ENCODE data around the gene EML1.

Gene EML1

GRCh38 chr14:99824776-99825175 is 31.6 kb downstream of the EML1 start:
- no peak for DNase-seq (ENCODE audit: low spot score)

GRCh38 chr14:99829450-99829849 is 36.2 kb downstream of the EML1 start:
- DNase-seq (ENCODE audit: low spot score) = no peak

- no peak for DNase-seq (ENCODE audit: low spot score)
These were observed 38.1 kb downstream of the EML1 start for GRCh38 chr14:99831303-99831702.

- DNase-seq (ENCODE audit: low spot score) = no peak
These were observed 38.9 kb downstream of the EML1 start for GRCh38 chr14:99831903-99832685.

GRCh38 chr14:99837822-99838221 is 44.6 kb downstream of the EML1 start:
- no peak for DNase-seq (ENCODE audit: low spot score)

GRCh38 chr14:99838639-99839134 is 45.5 kb downstream of the EML1 start:
- DNase-seq (ENCODE audit: low spot score) = no peak

- DNase-seq (ENCODE audit: low spot score) = no peak
These were observed 46.5 kb downstream of the EML1 start for GRCh38 chr14:99839696-99840095.

GRCh38 chr14:99840265-99840664 is 47.1 kb downstream of the EML1 start:
- DNase-seq (ENCODE audit: low spot score) = no peak

GRCh38 chr14:99840774-99841305 is 47.6 kb downstream of the EML1 start:
- no peak for DNase-seq (ENCODE audit: low spot score)

- DNase-seq (ENCODE audit: low spot score) = no peak
These were observed 48.3 kb downstream of the EML1 start for GRCh38 chr14:99841436-99842071.

GRCh38 chr14:99842141-99842540 is 48.9 kb downstream of the EML1 start:
- DNase-seq (ENCODE audit: low spot score) = no peak

GRCh38 chr14:99846808-99847207 is 53.6 kb downstream of the EML1 start:
- no peak for DNase-seq (ENCODE audit: low spot score)

- no peak for DNase-seq (ENCODE audit: low spot score)
These were observed 57.5 kb downstream of the EML1 start for GRCh38 chr14:99850709-99851108.

- DNase-seq (ENCODE audit: low spot score) = no peak
These were observed 59.4 kb downstream of the EML1 start for GRCh38 chr14:99852578-99852977.

GRCh38 chr14:99853206-99853605 is 60.0 kb downstream of the EML1 start:
- no peak for DNase-seq (ENCODE audit: low spot score)

GRCh38 chr14:99854831-99855230 is 61.6 kb downstream of the EML1 start:
- no peak for DNase-seq (ENCODE audit: low spot score)

GRCh38 chr14:99855271-99855670 is 62.1 kb downstream of the EML1 start:
- no peak for DNase-seq (ENCODE audit: low spot score)

- no peak for DNase-seq (ENCODE audit: low spot score)
These were observed 64.3 kb downstream of the EML1 start for GRCh38 chr14:99857551-99857950.

GRCh38 chr14:99860219-99860618 is 67.0 kb downstream of the EML1 start:
- DNase-seq (ENCODE audit: low spot score) = no peak

- DNase-seq (ENCODE audit: low spot score) = no peak
These were observed 68.9 kb downstream of the EML1 start for GRCh38 chr14:99862136-99862535.

GRCh38 chr14:99863059-99863458 is 69.8 kb downstream of the EML1 start:
- no peak for DNase-seq (ENCODE audit: low spot score)

- DNase-seq (ENCODE audit: low spot score) = no peak
These were observed 72.2 kb downstream of the EML1 start for GRCh38 chr14:99865408-99865807.

GRCh38 chr14:99870617-99871016 is 77.4 kb downstream of the EML1 start:
- no peak for DNase-seq (ENCODE audit: low spot score)

All from pons (tissue), 1 donor.